HEK293 (cell line): Measurements from ENCODE around the gene AHCY.

Experiments used
- SETDB1 ChIP-seq: IDR thresholded peaks from one replicate; pipeline ENCODE4 v1.6.1; 2017; ENCODE audit warnings: mild to moderate bottlenecking, low read length, moderate library complexity, mixed read lengths; ENCODE audit not compliant: insufficient read length
- TSHZ1 ChIP-seq: fragments of 450-650 bp; formaldehyde crosslinking; IDR thresholded peaks from 2 replicates; pipeline ENCODE4 v1.5.1; 2016; ENCODE audit warnings: missing biosample characterization, missing genetic modification characterization, borderline replicate concordance
- YY1 ChIP-seq: fragments of 450-650 bp; formaldehyde crosslinking; IDR thresholded peaks from 2 replicates; pipeline ENCODE4 v1.5.1; 2018; ENCODE audit warnings: missing biosample characterization, missing genetic modification characterization
- ZBTB11 ChIP-seq: fragments of 450-650 bp; formaldehyde crosslinking; conservative IDR thresholded peaks from 2 replicates; pipeline ENCODE4 v1.5.1; 2016; ENCODE audit warnings: low read depth, missing biosample characterization, missing genetic modification characterization
- ZNF148 ChIP-seq: fragments of 450-650 bp; formaldehyde crosslinking; IDR thresholded peaks from 2 replicates; pipeline ENCODE4 v1.5.0; 2017; ENCODE audit warnings: missing biosample characterization, missing genetic modification characterization, borderline replicate concordance
- ZNF416 ChIP-seq: fragments of 450-650 bp; formaldehyde crosslinking; IDR thresholded peaks from 2 replicates; pipeline ENCODE4 v1.5.1; 2016; ENCODE audit warnings: missing biosample characterization, missing genetic modification characterization
- ZNF549 ChIP-seq: fragments of 450-650 bp; IDR thresholded peaks from 2 replicates; pipeline ENCODE4 v1.5.1; 2018; ENCODE audit warnings: missing biosample characterization, missing genetic modification characterization, mild to moderate bottlenecking, inconsistent platforms, moderate library complexity
- ZSCAN5A ChIP-seq: fragments of 450-650 bp; formaldehyde crosslinking; IDR thresholded peaks from 2 replicates; pipeline ENCODE4 v1.5.1; 2016; ENCODE audit warnings: missing biosample characterization, missing genetic modification characterization

- TF ChIP-seq ZNF416 (tag by site-specific recombination) (no peak), YY1 (tag by site-specific recombination) (no peak), ZNF148 (tag by site-specific recombination) (no peak), TSHZ1 (tag by site-specific recombination) (no peak), ZBTB11 (no peak), ZNF549 (no peak), ZSCAN5A (tag by site-specific recombination) (no peak), SETDB1 (no peak)
These were observed 70.6 kb downstream of the AHCY start for GRCh38 chr20:34232494-34233087.
